DOHH2 (cell line): ENCODE measurements around the gene ELAVL2.

Source experiments
- CTCF ChIP-seq: fragments of 200-600 bp; sonication (generic); IDR thresholded peaks from one replicate; pipeline ENCODE4 v1.5.1; 2014; ENCODE audit warnings: antibody characterized with exemption, mild to moderate bottlenecking, low read depth, low read length; ENCODE audit not compliant: poor library complexity, severe bottlenecking
- EZH2phosphoT487 ChIP-seq: fragments of 200-600 bp; sonication (generic); IDR thresholded peaks from 2 replicates; pipeline ENCODE4 v1.6.1; 2017; ENCODE audit warnings: borderline replicate concordance, mild to moderate bottlenecking, antibody characterized with exemption, low read length, moderate library complexity, mixed read lengths

GRCh38 chr9:23779220-23779619 is 46.8 kb downstream of the ELAVL2 start:
- TF ChIP-seq CTCF, result no peak
- TF ChIP-seq EZH2phosphoT487, result no peak
